ENCODE results near the gene LENG9. TPM values are rescaled to one million over a fixed set of nuclear protein-coding genes. Genes with fewer than 3 reads are reported as not detected.

The LENG9 gene
- total RNA-seq, 2 donors from 2014 or later, result 4.2 to 5.1 TPM

DNA sequence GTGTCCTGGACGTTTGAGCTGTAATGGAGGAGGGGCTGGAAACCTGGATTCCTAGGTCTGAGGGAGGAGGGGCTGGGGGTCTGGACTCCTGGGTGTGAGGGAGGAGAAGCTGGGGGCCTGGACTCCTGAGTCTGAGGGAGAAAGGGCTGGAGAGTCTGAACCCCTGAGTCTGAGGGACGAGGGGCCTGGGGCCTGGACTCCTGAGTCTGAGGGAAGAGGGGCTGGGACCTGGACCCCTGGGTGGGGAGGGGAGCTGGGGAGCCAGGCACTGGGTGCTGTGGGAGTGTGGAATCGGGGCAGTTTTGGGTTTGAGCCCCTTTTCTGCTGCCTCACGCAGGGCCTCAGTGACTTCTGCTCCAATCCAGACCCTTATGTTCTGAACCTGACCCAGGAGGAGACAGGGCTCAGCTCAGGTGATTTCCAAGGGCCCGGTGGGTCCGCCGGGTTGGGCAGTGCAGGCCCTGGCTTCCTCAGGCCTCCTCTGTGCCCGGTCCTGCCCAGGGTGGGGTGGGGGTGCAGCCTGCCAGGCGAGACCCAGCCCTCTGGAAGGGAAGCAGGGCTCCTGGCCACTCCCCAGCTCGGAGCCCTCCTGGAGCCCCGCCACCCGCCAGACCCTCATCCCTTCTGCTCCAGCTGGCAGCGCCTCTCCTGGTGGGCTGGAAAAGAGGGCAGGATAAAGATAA is 33.9 kb downstream of the LENG9 start:
- intact Hi-C loops (cut with DNase I), result loop anchor here in 1 of 2 donors (5.0 kb wide), 1 partner anchor 1342 kb away; no protein-coding TSS in a partner anchor
- DNase-seq (ENCODE audit: low spot score), result peak; percentile 58

DNA sequence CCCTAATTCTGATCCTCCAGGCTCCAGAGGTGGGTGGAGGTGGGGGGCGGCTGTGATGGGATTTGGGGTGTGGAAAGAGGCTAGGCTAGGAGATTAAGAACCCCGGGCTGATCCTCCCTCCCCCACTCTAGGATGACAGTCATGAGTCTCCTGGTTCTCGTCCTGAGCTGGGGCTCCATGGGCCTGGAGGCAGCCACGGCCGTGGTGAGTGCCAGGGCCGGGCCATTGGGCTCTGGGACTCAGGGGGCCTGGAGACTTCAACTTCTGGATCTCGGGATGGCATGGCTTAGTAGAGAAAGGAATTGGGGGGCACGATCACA is 34.4 kb downstream of the LENG9 start:
- DNase-seq (ENCODE audit: low spot score), result peak; percentile 78
- intact Hi-C loops (cut with DNase I), result no loop called here

DNA sequence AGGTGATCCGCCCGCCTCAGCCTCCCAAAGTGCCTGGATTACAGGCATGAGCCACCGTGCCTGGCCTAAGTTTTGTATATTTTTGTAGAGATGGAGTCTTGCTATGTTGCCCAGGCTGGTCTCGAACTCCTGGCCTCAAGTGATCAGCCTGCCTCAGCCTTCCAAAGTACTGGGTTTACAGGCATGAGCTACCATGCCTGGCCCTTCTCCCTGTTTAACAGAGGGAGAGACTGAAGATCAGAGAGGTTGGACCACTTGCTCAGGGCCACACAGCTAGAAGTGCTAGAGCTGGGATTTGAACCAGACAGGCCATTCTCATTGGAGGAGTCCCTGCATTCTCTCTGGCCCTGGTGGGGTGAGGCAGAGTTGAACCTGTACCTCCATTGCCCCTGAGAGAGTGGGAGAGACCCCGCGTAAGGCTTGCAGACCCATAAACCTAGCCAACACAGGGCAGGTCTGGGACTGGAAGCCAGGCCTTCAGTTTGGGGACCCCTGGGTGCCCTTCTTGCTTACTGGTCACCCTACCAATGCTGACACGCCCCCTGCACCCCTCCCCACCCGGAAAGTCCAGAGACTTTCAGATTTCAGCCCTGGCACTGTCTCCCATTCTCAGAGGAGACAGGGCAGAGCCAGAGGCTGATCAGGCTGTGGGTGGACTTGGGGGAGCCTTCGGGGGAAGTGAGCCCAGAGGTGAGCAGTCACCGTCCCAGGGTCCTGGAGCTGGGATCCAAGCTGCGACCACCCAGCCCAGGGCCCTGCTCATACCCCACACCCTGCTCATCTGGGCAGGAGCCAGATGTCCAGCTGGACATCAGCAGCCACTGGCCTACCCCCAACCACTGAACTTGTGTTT is 35.0 kb downstream of the LENG9 start:
- intact Hi-C loops (cut with DNase I), result no loop called here
- peak; percentile 48 for DNase-seq (ENCODE audit: low spot score)

DNA sequence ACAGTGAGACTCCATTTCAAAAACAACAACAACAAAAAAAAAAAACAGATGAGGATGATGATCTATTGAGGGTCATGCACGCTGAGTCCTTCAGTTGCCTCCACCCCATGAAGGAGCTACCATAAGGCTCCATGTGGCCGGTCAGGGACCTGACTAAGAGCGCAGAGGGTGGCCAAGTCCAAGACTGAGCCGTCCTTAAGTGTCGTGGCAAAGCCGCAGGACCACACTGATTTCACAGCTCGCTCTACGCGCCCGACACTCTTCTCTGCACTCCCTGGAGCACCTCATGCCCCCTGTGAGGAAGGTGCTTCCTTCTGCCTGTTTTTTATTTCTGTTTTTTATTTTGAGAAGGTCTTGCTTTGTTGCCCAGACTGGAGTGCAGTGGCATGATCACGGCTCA is 36.0 kb downstream of the LENG9 start:
- DNase-seq (ENCODE audit: low spot score), result peak; percentile 35
- intact Hi-C loops (cut with DNase I), result no loop called here

DNA sequence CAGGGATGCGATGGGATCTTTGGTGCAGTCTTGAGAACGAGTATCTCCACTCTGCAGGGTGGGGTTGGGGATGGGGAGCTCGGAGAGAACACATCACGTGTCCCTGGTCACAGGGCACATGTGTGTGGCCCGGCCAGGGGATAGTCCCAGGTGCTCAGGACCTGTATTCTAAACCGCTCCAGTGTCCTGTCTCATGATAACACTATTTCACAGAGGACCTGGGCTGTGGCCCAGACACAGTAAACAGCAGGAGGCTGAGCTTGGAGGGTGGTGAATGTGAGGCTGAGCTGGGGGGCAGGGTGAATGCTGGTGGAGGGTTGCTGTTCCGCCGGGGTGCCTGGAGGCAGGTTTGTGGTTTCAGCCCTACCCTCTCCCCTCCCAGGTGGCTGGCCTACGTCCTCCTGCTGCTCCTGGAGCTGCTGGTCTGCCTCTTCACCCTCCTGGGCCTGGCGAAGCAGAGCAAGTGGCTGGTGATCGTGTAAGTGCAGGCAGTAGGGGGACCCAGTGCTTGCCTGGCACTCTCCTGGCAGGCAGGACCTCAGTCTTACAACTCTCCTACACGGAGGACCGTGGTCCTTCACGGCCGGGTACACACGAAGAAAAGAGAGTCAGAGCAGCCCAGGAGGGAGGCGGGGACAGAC is 37.2 kb downstream of the LENG9 start:
- DNase-seq (ENCODE audit: low spot score), result peak; percentile 62
- intact Hi-C loops (cut with DNase I), result no loop called here

DNA sequence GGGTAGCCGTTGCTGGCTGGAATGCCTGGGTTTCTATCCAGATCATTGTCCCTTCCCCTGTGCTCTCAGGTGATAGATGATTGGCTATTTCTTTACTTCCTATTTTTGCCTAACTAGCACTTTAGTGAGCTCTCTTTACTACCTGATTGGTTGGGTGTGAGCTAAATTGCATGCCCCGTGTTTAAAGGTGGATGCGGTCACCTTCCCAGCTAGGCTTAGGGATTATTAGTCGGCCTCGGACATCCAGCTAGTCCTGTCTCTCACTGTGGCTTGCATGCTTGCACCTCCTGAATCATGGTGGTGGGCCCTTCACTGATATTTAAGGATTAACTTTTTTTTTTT is 38.2 kb downstream of the LENG9 start:
- intact Hi-C loops (cut with DNase I), result no loop called here
- peak; percentile 31 for DNase-seq (ENCODE audit: low spot score)

DNA sequence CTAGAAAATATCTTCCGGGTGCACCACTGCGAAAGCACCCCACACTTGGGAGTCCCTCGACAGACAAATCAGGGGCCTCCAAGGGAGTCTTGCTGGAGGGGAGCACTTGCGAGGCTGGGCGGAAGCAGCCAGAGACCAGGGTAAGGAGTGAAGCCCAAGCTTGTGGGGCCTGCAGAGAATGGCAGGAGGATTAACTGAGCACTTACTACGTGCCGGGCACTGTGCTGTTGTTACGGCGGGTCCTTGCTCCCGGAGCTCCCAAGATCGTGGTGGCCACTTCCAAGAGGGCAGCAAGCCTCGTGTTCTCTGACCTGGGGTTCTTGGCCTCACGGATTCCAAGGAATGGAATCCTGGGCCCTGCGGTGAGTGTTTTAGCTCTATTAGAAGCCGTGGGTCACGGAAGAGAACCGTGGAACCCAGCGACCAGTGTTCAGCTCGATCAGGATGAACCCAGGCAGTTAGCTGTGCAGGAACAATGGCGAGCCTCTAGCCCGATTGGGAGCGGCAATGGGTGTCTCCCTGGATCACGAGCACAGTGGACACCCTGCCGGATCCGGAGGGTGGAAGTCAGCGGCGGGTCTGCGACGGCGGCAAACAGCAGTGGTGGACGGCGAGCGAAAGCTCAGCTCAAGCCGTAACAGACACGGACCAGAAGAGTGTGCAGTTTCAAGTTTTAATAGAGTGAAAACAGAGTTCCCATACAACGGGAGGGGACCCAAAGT is 38.8 kb downstream of the LENG9 start:
- peak; percentile 62 for DNase-seq (ENCODE audit: low spot score)
- intact Hi-C loops (cut with DNase I), result loop anchor here in 1 of 2 donors (5.0 kb wide), 1 partner anchor 628 kb away; no protein-coding TSS in a partner anchor

DNA sequence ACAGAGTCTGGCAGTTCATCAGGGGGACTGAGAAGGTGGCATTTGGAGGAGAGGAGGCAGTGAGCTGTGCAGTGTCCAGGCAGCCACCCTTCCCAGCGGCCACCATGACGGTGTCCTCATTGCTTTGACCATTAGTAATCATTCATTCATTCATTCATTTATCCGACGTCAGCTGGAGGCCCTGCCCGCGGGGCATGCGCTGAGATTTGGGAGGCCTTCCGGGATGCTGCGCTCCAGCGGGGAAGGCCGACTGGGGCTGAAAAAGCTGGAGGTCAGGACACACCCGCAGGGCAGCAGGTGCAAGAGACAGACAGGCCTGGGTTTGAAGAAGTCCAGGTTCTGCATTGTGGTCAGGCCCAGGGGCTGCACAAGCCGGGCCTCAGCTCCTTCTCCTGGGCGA is 39.4 kb downstream of the LENG9 start:
- intact Hi-C loops (cut with DNase I), result loop anchor here in 1 of 2 donors (5.0 kb wide), 1 partner anchor 627 kb away; no protein-coding TSS in a partner anchor
- DNase-seq (ENCODE audit: low spot score), result peak; percentile 69

DNA sequence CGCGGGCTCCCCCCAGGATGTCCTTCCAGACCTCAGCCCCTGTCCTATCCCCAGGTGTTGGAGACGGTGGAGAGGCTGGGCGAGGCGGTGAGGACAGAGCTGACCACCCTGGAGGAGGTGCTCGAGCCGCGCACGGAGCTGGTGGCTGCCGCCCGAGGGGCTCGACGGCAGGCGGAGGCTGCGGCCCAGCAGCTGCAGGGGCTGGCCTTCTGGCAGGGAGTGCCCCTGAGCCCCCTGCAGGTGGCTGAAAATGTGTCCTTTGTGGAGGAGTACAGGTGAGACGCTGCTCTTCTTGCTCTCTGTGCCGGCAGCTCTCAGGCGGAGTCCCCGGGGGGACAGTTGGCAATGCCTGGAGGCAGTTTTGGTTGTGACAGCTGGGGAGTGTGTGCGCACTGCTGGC is 41.4 kb downstream of the LENG9 start:
- intact Hi-C loops (cut with DNase I), result loop anchor here in 1 of 2 donors (5.0 kb wide), 1 partner anchor 625 kb away; no protein-coding TSS in a partner anchor
- DNase-seq (ENCODE audit: low spot score), result peak; percentile 67

DNA sequence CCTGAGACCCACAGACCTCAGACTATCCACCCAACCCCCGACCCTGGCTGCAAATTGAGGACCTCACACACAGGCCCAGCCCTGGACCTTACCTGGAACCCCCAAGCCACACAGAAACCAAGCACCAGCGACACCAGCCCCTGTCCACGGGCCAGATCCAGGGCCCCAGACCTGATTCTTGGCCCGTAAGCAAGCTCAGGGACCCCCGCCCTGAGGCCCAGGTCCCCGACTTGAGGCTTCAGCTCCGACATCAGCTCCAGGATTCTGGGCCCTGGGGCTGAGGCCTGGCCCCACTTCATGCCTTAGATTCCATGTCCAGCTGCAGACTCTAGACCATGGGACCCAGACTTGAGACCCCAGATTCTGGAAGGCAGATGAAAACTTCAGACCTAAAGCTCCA is 42.1 kb downstream of the LENG9 start:
- peak; percentile 36 for DNase-seq (ENCODE audit: low spot score)
- intact Hi-C loops (cut with DNase I), result loop anchor here in 1 of 2 donors (5.0 kb wide), 1 partner anchor 624 kb away; no protein-coding TSS in a partner anchor

DNA sequence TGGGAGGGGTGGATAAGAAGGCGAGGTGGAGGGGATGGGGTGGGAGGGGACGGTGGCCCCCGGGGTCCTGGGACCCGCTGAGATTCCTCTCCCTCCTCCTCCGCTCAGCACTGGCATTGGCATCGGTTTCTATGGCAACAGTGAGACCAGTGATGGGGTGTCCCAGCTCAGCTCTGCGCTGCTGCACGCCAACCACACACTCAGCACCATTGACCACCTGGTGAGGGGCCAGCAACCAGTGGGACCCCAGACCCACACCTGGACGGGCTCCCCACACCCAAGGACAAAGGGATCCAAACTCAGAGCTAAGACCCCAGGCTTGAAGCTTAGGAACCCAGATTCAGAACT is 42.4 kb downstream of the LENG9 start:
- intact Hi-C loops (cut with DNase I), result loop anchor here in 1 of 2 donors (5.0 kb wide), 1 partner anchor 624 kb away; no protein-coding TSS in a partner anchor
- DNase-seq (ENCODE audit: low spot score), result peak; percentile 69

DNA sequence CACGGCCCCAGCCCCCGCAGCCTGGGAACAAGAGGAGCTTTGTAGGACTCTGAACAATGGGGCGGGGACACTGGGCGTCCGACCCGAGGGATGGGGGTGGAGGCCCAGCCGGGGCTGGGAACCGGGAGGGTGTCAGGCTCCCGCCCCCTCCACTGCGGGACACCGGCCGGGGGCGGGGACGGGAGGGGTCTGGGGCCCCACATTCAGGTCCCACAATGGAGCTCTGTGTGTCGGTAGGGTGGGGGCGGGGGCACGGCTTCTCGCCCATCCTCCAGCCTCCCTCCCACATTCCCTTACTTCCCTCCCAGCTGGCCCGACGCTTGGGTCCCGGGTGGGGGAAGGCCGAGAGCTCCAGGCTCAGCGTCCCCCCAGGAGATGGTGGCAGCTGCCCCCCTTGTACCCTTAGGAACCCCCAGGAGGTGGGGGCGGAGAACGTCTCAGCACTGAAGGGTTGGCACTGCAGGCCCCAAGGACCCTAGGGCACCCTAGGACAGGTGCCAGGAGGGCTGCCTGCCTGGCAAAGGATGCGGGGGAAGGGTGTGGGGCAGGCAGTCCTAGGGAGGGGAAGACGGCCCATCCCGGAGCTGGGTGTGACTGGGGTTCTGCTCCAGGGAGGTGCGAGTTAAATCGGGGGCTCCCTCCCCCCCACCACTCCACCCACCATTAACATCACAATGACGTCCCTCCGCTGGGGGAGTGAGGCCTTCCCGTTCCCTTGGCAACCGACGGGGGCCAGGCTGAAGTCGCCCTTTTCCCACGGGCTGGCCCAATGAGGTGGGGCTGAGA is 43.0 kb downstream of the LENG9 start:
- DNase-seq (ENCODE audit: low spot score), result peak; percentile 76
- intact Hi-C loops (cut with DNase I), result loop anchor here in 1 of 2 donors (5.0 kb wide), 1 partner anchor 623 kb away; no protein-coding TSS in a partner anchor

DNA sequence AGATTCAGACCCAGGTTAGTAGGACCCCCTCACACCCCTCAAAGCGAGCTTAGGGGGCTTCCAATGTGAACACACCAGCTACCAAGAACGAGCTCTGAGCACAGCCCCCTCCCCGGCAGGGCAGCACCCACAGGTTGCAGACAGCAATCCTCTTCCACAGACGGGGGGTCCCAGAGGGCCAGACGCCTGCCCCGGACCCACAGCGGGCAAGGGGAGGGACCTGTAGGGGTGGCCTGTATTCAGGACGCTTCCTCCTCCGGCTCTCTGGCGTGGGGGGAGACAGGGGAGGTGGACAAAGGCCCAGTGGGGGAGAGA is 43.6 kb downstream of the LENG9 start:
- DNase-seq (ENCODE audit: low spot score), result peak; percentile 73
- intact Hi-C loops (cut with DNase I), result loop anchor here in 1 of 2 donors (5.0 kb wide), 1 partner anchor 623 kb away; no protein-coding TSS in a partner anchor

DNA sequence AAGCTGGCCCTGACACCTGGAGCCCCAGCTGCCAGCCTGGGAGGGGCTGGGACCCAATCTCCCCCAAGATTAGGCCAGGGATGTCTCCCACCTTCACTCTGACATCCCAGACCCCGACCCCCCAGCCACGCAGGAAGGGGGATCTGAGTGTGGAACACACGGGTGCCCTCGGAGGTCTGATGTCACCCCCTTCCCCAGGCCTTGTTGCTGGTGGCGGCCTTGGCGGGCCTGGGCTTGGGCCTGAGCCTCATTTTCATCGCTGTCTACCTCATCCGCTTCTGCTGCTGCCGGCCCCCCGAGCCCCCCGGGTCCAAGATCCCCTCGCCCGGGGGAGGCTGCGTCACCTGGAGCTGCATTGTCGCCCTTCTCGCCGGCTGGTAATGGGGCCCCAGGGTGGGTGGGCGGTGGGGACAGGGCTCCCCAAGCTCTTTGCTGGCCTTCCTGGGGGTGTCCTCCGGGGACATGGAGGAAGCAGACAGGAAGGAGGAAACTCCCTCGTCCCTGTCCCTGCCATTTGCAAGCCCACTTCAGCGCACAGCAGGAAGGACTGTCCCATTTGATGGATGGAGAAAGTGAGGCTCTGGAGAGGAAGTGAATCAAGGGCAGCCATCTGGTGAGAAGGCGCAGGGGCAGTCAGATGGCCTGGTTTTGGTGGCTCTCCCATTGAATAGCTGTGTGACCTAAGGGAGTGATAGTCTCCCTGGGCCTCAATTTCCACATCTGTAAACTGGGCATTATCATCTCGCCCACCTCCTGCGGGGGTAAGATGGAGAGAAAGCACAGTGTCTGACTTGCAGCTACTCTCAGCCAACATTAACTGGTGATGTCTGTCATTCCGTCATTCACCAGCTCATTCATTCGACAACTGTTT is 44.4 kb downstream of the LENG9 start:
- intact Hi-C loops (cut with DNase I), result no loop called here
- peak; percentile 60 for DNase-seq (ENCODE audit: low spot score)

DNA sequence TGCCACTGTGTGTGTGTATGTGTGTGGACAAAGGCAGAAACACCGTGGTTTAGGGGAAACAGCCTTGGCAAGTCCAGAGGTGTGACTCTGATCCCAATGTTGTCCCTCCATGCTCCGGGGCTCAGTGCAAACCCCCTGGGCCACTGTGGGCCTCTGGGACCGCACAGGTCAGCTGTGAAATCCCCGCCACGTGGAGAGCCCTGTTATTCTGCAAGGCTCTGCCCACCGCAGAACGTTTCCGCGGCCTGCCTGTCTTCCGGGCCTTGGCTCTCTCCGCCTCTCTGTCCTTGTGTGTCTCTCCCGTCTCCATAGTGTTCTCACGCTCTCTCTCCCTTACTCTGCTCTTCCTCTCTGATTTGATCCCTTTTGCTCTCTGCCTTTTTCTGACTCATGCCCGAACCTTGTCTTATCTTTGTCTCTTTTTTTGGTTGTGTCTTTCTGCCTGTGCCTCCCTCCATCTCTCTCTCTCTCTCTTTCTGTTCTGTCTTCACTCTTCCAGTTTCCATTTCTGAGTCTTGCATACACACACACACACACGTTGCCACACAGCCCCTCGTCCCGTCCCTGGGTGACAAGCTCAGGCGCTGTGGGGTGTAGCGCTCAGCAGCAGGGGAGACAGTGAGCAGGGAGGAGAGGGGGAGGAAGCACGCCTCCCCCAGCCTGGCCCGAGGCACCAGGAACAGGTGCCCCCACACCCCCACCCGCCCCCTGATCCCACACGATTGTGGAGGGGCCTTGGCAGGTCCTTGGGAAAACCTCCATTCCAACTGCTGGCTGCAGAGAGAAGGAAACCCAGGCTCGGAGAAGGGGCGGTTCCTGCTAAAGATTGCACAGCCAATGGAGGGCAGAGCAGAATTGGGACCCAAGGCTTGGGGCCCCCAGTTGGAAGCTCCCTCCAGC is 45.3 kb downstream of the LENG9 start:
- intact Hi-C loops (cut with DNase I), result no loop called here
- peak; percentile 77 for DNase-seq (ENCODE audit: low spot score)

DNA sequence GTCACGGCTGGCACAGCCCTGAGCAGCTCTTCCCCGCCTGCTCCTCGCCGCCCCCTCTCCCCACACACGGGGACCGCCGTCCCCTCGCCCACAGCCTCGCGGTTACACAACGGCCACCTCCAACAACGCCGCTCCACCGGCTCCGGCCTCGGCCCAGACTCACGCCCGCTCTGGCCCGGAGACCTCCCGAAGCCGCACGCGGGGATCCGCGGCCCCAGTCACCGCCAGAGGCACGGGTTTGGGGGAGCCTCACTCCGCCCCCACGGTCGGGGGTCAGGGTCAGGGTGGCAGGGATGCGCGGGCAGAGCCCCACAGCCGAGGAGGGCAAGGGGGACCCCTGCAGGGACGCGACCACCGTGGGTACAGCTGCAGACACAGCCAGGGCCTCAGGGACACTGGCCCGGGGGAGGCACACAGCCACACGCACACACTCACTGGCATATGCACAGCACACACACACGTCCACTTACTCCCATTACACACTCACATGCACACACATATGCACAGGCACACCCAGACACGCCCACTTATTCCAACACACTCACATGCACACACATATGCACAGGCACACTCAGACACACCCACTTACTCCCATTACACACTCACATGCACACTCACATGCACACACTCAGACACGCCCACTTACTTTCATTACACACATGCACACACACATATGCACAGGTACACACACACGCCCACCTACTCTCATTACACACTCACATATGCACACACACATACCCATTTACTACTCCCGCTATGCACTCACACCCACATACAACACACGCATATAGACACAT is 46.7 kb downstream of the LENG9 start:
- peak; percentile 9 for DNase-seq (ENCODE audit: low spot score)
- intact Hi-C loops (cut with DNase I), result no loop called here

Measured in posterior vena cava (tissue), 2 donors.